Pons (tissue), 1 donor: ENCODE measurements around the gene HLA-DRA.

Experiments
- DNase-seq: peaks from one replicate; pipeline ENCODE4 v3.0.0-alpha.2; 2016; ENCODE audit warnings: low spot score

Gene HLA-DRA

DNA sequence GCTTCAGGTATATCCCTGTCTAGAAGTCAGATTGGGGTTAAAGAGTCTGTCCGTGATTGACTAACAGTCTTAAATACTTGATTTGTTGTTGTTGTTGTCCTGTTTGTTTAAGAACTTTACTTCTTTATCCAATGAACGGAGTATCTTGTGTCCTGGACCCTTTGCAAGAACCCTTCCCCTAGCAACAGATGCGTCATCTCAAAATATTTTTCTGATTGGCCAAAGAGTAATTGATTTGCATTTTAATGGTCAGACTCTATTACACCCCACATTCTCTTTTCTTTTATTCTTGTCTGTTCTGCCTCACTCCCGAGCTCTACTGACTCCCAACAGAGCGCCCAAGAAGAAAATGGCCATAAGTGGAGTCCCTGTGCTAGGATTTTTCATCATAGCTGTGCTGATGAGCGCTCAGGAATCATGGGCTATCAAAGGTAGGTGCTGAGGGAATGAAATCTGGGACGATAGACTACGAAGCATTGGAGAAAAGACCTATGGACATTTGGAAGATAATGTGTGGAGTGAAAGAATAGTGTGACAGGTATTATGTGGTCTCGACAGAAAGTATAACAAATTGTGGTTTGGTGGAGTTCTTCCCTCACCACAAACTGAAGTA is at the start of gene HLA-DRA:
Gene HLA-DRA (plus strand): TSS at position 286 of the 613 bp plus-strand sequence. CDS start 64 bp downstream, at position 350.
- DNase-seq = peak; percentile 92

DNA sequence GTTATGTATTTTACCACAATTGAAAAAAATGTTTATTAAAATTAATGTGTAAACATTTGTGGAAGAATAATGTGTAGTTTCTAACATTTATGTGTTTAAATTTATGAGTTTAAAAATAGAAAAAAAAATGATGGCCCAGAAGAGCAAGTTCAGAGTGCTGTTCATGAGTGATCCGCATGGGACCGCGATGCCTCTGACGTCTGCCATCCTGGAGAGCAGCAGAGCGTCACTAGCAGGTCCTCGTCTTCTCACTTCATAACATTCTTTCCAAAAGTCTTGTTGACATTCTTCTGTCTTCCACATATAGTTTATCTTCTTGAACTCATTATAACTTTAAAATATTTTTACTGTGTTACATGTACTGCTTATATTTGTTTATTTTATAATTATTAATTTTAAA is 48.2 kb upstream of the HLA-DRA start:
- DNase-seq = no peak

- DNase-seq = peak; percentile 31
These were observed 45.8 kb upstream of the HLA-DRA start for GRCh38 chr6:32393665-32394420.

DNA sequence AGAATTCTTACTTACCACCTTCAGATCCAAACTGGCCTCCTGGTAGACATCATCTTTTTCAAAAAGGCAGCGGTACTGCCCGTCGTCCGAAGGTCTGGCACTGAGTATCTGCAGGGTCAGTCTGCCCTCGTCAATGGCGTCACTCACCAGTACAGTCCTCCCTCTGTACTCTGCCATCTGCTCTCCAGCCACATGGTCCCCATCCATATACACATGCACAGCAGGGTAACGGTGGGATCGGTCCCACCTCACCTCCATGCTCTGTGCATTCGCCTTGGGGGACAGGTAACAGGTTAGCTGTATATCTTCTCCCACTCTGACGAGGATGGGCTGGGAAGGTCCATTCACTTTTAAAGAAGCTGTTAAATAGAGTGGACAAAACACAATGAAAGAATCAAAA is 43.7 kb upstream of the HLA-DRA start:
- DNase-seq = no peak

- DNase-seq = no peak
These were observed 42.3 kb upstream of the HLA-DRA start for GRCh38 chr6:32397252-32397920.

DNA sequence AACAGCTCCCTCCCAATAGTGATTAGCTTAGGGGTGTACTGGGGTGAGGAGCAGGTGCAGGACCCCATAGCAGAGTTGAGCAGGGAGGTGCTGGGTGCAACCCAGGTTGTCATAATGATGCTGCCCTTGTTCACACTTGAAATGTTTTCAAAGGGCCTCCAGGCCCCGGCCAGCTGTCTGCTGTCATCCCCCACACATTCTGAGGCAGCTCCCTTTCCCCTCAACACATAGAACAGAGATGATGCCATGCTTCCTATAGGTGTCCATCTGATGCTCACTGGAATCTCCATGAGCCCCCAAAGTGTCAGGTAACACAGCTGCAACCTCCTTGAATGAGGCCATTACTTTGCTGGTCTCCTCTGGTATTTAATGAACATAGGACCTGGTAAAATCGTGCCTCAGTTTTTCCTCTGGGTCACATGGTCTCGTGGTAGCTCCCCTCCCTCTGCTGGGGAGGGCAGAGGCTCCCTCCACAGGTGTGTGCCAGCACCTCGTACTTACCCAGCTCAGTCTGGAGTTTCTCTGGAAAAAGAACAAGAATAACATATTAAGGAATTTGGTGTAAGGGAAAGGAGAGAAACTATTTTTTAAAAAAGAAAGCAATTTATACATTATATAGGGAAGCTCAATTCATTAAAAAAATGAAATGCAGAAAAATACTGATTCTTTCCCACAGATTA is 38.3 kb upstream of the HLA-DRA start:
- no peak for DNase-seq

DNA sequence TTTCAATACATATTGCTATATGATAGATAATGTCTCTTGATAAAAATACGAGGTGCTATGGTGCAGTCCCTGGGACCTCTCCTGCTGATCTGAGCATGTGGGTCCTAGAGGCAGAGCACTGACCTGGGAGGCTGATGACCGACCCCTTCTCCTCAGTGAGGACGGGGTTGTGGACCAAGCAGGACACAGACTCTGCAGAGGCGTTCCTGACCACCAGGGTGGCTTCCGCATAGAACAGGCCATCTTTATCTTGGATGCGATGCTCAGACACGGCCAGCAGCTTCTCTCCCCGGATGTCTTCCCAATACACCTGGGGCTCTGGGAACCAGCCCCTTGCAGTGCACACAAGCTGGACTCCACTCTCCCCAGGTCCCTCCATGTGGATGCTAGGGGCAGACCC is 36.9 kb upstream of the HLA-DRA start:
- no peak for DNase-seq

DNA sequence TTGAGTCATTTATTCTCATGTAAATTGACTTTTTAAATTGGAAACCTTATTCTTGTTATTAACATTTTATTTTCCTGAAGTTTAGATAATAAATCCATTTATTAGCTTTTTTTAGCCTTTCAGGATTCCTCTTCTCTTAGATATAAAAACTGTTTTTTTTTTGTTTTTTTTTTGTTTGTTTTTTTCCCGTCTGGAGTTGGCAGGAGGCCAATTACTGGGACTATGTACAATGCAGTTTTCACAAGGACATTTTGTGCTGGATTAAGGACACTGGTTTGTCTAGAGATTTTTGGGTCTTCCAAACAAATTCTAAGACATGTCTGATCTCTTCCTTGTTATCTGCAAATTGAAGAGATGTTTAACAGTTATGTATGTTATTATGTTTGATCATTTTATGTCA is 34.0 kb upstream of the HLA-DRA start:
- DNase-seq = no peak

- no peak for DNase-seq
These were observed 33.5 kb upstream of the HLA-DRA start for GRCh38 chr6:32406197-32406596.

GRCh38 chr6:32406857-32407256 is 32.8 kb upstream of the HLA-DRA start, which contains the start of gene BTNL2:
TSS of gene BTNL2 (minus strand) at chr6:32407181. CDS start at chr6:32407123, 58 bp downstream.
- DNase-seq = no peak

DNA sequence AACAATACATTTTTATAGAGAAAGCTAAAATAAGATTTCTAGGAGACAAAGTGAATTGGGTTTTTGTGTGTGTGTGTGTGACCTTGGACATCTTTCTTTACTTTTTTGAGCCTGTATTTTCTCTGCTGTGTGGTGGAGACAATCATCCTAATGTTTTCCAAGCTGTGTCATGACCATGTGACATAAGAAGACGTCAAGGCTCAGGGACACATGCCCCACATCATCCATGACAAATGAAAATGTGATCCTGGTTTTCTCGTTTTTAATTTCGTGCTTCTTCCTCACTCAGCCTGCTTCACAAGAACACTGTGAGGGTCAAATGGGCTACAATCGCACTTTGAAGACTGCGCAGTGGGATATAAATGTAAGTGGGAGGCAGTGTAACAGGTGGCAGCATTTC is 28.8 kb upstream of the HLA-DRA start:
- no peak for DNase-seq

DNA sequence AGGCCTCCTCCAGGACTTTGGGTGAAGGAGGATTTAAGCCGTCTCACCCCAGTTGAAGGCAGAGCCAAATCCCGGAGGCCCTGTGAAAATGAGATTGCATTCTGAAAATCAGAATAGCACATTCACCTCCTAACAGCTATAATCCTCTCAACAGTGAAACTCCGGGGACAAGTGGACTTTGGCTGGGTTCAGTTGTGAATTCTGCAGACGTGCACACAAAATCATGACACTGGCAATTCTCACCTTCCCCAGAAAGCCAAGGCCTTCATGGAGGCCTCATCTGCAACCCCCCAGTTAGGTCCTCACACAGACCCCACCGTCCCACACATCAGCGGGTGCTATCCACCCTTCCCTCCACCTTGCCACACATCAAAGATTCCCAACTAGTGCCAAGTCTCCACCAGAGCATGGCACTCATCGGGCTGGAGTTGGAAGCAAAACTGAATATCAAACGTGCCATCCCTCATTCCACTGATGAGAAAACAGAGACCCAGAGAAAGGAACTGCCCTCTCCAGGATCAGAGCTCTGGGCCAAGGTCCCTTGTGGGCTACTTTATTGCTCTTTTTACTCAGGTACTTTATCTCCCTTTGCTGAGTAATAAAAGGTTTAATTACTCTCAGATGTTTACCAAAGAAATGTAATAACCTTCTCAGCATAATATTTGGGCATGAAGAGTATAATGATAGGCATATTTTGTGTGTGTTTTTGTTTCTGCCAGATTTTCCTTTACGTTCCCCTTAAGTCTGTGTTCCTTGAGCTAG is 27.9 kb upstream of the HLA-DRA start:
- DNase-seq = no peak

- DNase-seq = peak; percentile 57
These were observed 26.1 kb upstream of the HLA-DRA start for GRCh38 chr6:32413427-32414047.

DNA sequence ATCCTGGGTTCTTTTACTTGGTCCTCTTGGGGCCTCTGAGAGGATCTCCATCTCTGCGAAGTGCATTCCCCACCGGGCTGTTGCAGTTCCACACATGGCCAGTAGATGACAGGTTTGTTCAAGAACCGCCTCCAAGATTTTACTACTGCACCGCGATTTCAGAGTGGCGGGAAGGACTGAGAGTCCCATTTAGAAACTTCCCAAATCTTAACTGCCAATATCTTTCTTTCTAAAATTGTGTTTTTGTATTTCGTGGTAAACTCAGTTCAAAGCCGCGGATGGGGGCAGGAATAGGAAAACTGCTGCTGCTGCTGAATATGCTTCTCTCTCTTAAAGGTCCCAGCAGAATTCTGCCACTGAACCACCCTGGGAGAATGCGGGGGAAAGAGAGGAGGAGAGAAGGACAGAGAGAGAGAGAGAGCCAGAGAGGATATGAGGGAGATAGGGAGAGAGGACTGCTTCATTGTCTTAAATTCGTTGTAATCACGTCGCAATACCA is 24.1 kb upstream of the HLA-DRA start:
- DNase-seq = peak; percentile 68

DNA sequence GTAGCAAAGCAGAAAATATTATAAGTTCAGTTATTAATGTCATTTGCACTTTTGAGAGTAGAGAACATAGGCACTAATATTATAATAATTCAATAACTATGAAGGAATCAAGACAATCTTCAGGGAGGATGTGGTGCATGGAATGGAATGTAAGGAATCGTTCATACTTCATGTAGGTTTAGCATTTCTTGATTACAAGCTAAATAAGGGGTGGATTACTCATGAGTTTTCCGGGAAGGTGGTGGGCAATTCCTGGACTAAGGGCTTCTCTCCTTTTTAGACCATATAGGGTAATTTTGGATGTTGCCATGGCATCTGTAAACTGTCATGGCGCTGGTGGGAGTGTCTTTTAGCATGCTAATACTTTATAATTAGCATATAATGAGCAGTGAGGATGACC is 23.7 kb upstream of the HLA-DRA start:
- DNase-seq = no peak

- DNase-seq = no peak
These were observed 14.9 kb upstream of the HLA-DRA start for GRCh38 chr6:32424589-32425300.

- DNase-seq = no peak
These were observed 13.3 kb upstream of the HLA-DRA start for GRCh38 chr6:32426338-32426737.

- no peak for DNase-seq
These were observed 12.5 kb upstream of the HLA-DRA start for GRCh38 chr6:32427218-32427617.

- DNase-seq = no peak
These were observed 11.7 kb upstream of the HLA-DRA start for GRCh38 chr6:32427934-32428474.

DNA sequence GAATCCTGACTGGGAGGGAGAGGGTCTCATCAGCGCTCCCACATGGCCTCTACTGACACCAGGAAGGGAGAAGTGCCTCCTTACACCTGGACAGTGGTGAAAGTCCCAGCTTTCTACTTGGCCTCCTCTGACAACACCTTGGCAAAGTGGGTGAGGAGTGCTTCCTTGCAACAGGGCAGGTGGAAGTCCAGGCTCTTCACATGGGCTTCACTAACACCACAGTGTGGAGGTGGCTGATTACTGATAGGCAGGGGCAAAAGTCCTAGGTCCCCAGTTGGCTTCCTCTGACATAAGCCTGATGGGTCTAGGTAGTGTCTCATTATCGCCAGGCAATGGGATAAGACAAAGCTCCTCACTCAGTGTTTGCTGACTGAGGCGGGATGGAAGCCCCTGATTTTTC is 9.5 kb upstream of the HLA-DRA start:
- DNase-seq = no peak
